A673 (cell line): ENCODE data around the gene SNAPIN.

Source experiments
- EZH2 ChIP-seq: fragments of 200-600 bp; sonication (generic); IDR thresholded peaks from 2 replicates; pipeline ENCODE4 v1.6.1; 2017; ENCODE audit warnings: borderline replicate concordance, low read depth, mild to moderate bottlenecking, mixed read lengths, antibody characterized with exemption, low read length; ENCODE audit not compliant: poor library complexity, severe bottlenecking
- TF ChIP-seq, protein P1 (sequence below): fragments of 300-800, 200-600 bp; sonication (generic); conservative IDR thresholded peaks from 2 replicates; pipeline ENCODE4 v1.5.1; 2017; ENCODE audit warnings: low read depth, mild to moderate bottlenecking, antibody characterized with exemption, low read length, moderate library complexity, mixed read lengths

DNA sequence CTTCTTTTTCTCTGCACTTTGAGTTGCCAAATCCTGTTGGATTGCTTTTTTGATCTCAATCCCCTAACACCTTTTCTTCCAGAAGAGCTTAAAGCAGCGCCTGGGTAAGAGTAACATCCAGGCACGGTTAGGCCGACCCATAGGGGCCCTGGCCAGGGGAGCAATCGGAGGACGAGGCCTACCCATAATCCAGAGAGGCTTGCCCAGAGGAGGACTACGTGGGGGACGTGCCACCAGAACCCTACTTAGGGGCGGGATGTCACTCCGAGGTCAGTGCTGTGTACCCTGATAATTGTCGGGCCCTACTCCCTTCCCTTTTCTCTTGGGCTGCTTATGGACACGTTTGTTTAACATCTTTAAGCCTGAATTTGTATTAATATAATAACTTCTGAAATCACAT, 16.3 kb upstream of the SNAPIN start:
- TF ChIP-seq, protein P1, sequence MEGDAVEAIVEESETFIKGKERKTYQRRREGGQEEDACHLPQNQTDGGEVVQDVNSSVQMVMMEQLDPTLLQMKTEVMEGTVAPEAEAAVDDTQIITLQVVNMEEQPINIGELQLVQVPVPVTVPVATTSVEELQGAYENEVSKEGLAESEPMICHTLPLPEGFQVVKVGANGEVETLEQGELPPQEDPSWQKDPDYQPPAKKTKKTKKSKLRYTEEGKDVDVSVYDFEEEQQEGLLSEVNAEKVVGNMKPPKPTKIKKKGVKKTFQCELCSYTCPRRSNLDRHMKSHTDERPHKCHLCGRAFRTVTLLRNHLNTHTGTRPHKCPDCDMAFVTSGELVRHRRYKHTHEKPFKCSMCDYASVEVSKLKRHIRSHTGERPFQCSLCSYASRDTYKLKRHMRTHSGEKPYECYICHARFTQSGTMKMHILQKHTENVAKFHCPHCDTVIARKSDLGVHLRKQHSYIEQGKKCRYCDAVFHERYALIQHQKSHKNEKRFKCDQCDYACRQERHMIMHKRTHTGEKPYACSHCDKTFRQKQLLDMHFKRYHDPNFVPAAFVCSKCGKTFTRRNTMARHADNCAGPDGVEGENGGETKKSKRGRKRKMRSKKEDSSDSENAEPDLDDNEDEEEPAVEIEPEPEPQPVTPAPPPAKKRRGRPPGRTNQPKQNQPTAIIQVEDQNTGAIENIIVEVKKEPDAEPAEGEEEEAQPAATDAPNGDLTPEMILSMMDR = no peak
- no peak for TF ChIP-seq EZH2
